IPS-18c (cell line): ENCODE data around the gene B4GALT5.

ENCODE experiments used
- H3K4me3 ChIP-seq: 2 replicates; pipeline ENCODE4 v1.7.0; 2013; ENCODE audit warnings: low read depth, mild to moderate bottlenecking, low read length, moderate library complexity; ENCODE audit not compliant: insufficient read depth
- H3K9me3 ChIP-seq: one replicate; pipeline ENCODE4 v1.6.1; 2013; ENCODE audit warnings: mild to moderate bottlenecking, low read length, moderate library complexity; ENCODE audit not compliant: control insufficient read depth, insufficient read depth

Gene B4GALT5

GRCh38 chr20:49593466-49594142 is 120.1 kb downstream of the B4GALT5 start:
- no peak overlapping the region for H3K4me3 ChIP-seq

GRCh38 chr20:49592120-49592519 is 121.6 kb downstream of the B4GALT5 start:
- H3K9me3 ChIP-seq, result no peaks in the 10 kb centered on the region
- H3K4me3 ChIP-seq, result no peak overlapping the region

More at GRCh38 chr20:49593466-49594142, 120.1 kb downstream of the B4GALT5 start:
- H3K9me3 ChIP-seq, result no peaks in the 10 kb centered on the region

- Histone ChIP-seq H3K9me3 (no peaks in the 10 kb centered on the region), H3K4me3 (no peak overlapping the region)
These were observed 122.3 kb downstream of the B4GALT5 start for GRCh38 chr20:49591217-49591865.

GRCh38 chr20:49590163-49591017 is 123.3 kb downstream of the B4GALT5 start:
- no peak overlapping the region for H3K4me3 ChIP-seq
- H3K9me3 ChIP-seq, result no peaks in the 10 kb centered on the region

- Histone ChIP-seq H3K4me3 (no peak overlapping the region), H3K9me3 (no peaks in the 10 kb centered on the region)
These were observed 123.9 kb downstream of the B4GALT5 start for GRCh38 chr20:49589747-49590146.

- Histone ChIP-seq H3K4me3 (no peak overlapping the region), H3K9me3 (no peaks in the 10 kb centered on the region)
These were observed 126.5 kb downstream of the B4GALT5 start for GRCh38 chr20:49587111-49587570.

- no peaks in the 10 kb centered on the region for H3K9me3 ChIP-seq
These were observed 128.0 kb downstream of the B4GALT5 start for GRCh38 chr20:49585585-49586245.

GRCh38 chr20:49584418-49585382 is 129.0 kb downstream of the B4GALT5 start:
- no peaks in the 10 kb centered on the region for H3K9me3 ChIP-seq
- H3K4me3 ChIP-seq, result no peak overlapping the region

More at GRCh38 chr20:49585585-49586245, 128.0 kb downstream of the B4GALT5 start:
- no peak overlapping the region for H3K4me3 ChIP-seq

- Histone ChIP-seq H3K9me3 (no peaks in the 10 kb centered on the region), H3K4me3 (no peak overlapping the region)
These were observed 129.8 kb downstream of the B4GALT5 start for GRCh38 chr20:49583669-49584417.

GRCh38 chr20:49583343-49583668 is 130.4 kb downstream of the B4GALT5 start:
- Histone ChIP-seq H3K9me3 (no peaks in the 10 kb centered on the region), H3K4me3 (no peak overlapping the region)
